K562 (cell line): ENCODE results near the gene SNX17. TPM values are rescaled to one million over a fixed set of nuclear protein-coding genes. Genes with fewer than 3 reads are reported as not detected.

ENCODE experiments used
- C11orf30 ChIP-seq: fragments of 450-650 bp; IDR thresholded peaks from 2 replicates; pipeline ENCODE4 v1.6.1; 2016; ENCODE audit warnings: low read depth, mild to moderate bottlenecking
- CCAR2 ChIP-seq: fragments of 200-400 bp; formaldehyde crosslinking; IDR thresholded peaks from 2 replicates; pipeline ENCODE4 v1.6.1; 2017; ENCODE audit warnings: mild to moderate bottlenecking, low read depth, low read length
- DACH1 ChIP-seq: fragments of 450-650 bp; IDR thresholded peaks from 2 replicates; pipeline ENCODE4 v1.6.1; 2018; ENCODE audit not compliant: partially characterized antibody
- DEAF1 ChIP-seq: fragments of 450-650 bp; formaldehyde crosslinking; IDR thresholded peaks from 2 replicates; pipeline ENCODE4 v1.4.0; 2020; ENCODE audit warnings: mild to moderate bottlenecking, moderate library complexity
- DMBX1 ChIP-seq: fragments of 250-450 bp; sonication (Bioruptor Pico); IDR thresholded peaks from 2 replicates; pipeline ENCODE4 v1.8.0; 2022; ENCODE audit warnings: inconsistent platforms, mild to moderate bottlenecking, moderate library complexity, borderline replicate concordance
- FOXK2 ChIP-seq, 2 experiments: fragments of 450-650 bp; IDR thresholded peaks in 1 of 2; conservative IDR thresholded peaks in 1 of 2; 2 replicates each; pipeline ENCODE4 v1.6.1; 2016; ENCODE audit warnings: low read depth in 2 of 2, mild to moderate bottlenecking in 1 of 2
- HMBOX1 ChIP-seq: sonication (generic); IDR thresholded peaks from 2 replicates; pipeline ENCODE4 v1.6.1; 2016
- LEF1 ChIP-seq: fragments of 450-650 bp; IDR thresholded peaks from 2 replicates; pipeline ENCODE4 v1.6.1; 2016; ENCODE audit warnings: mild to moderate bottlenecking
- MTF1 ChIP-seq: fragments of 250-450 bp; sonication (Bioruptor Pico); IDR thresholded peaks from 2 replicates; pipeline ENCODE4 v1.9.0; 2021; ENCODE audit warnings: moderate library complexity, mild to moderate bottlenecking, inconsistent platforms, borderline replicate concordance
- PCBP1 ChIP-seq: fragments of 200-400 bp; formaldehyde crosslinking; IDR thresholded peaks from 2 replicates; pipeline ENCODE4 v1.6.1; 2018; ENCODE audit warnings: mild to moderate bottlenecking, low read depth, low read length; ENCODE audit not compliant: poor library complexity, severe bottlenecking
- TFAM ChIP-seq: fragments of 250-450 bp; sonication (Bioruptor Pico); conservative IDR thresholded peaks from 2 replicates; pipeline ENCODE4 v1.5.0; 2021; ENCODE audit warnings: mild to moderate bottlenecking, moderate library complexity
- THAP12 ChIP-seq: fragments of 250-450 bp; sonication (Bioruptor Pico); IDR thresholded peaks from 2 replicates; pipeline ENCODE4 v1.9.0; 2021; ENCODE audit warnings: mild to moderate bottlenecking, inconsistent platforms
- THAP7 ChIP-seq: fragments of 250-450 bp; sonication (Bioruptor Pico); IDR thresholded peaks from 2 replicates; pipeline ENCODE4 v1.5.0; 2021
- THRAP3 ChIP-seq: fragments of 450-650 bp; IDR thresholded peaks from 2 replicates; pipeline ENCODE4 v1.6.1; 2016; ENCODE audit warnings: mild to moderate bottlenecking, inconsistent platforms, borderline replicate concordance
- ZBTB2 ChIP-seq: fragments of 450-650 bp; IDR thresholded peaks from 2 replicates; pipeline ENCODE4 v1.6.1; 2016; ENCODE audit warnings: antibody characterized with exemption
- ZBTB8A ChIP-seq: fragments of 450-650 bp; IDR thresholded peaks from 2 replicates; pipeline ENCODE4 v1.6.1; 2018; ENCODE audit warnings: mild to moderate bottlenecking, moderate library complexity; ENCODE audit not compliant: partially characterized antibody
- ZNF140 ChIP-seq: fragments of 250-450 bp; sonication (Bioruptor Pico); IDR thresholded peaks from 2 replicates; pipeline ENCODE4 v1.8.0; 2021; ENCODE audit warnings: moderate library complexity, mild to moderate bottlenecking, inconsistent platforms
- ZSCAN29 ChIP-seq: fragments of 450-650 bp; IDR thresholded peaks from 2 replicates; pipeline ENCODE4 v1.6.1; 2017
- polyA plus RNA-seq, 8 experiments: library from polyadenylated mRNA; depleted of rRNA in 4 of 8; stranded (reverse) in 5 of 8; unstranded in 3 of 8; fragments of >200 nt; fragmentation: Nextera tagmentation in 2 of 8; fragmentation: Illumina TruSeq in 1 of 8; extraction: Ambion mirVana in 2 of 8; extraction: Trizol in 1 of 8; gene quantifications; 2 replicates each; pipeline versions ENCODE4 v1.2.1 to v1.2.3, GENCODE V29; 2011 to 2014; ENCODE audit warnings: inconsistent platforms in 1 of 8, missing spikeins in 1 of 8
- total RNA-seq, 7 experiments: library from RNA; depleted of rRNA in 6 of 7; stranded (reverse); fragments of >200 nt in 6 of 7; fragmentation: Illumina TruSeq in 2 of 7; extraction: Trizol in 2 of 7; gene quantifications; 2 replicates each; pipeline versions ENCODE4 v1.2.1 to v1.2.3, GENCODE V29; 2011 to 2021; ENCODE audit warnings: low replicate concordance in 1 of 7

SNX17 gene
- total and polyA plus RNA-seq, 9 of the 15 experiments (the other 6 are each of a cell fraction or from before 2014, with no cell fraction given), result 3.0 to 75.7 (median 54.6) TPM

GRCh38 chr2:27353762-27354596 is 16.4 kb upstream of the SNX17 start (continued):
- TF ChIP-seq MTF1 (CRISPR knock-in tag) (no peak), LEF1 (peak; percentile 80), DACH1 (no peak), THAP7 (no peak), ZNF140 (no peak), C11orf30 (peak; percentile 80), DMBX1 (CRISPR knock-in tag) (no peak), TFAM (CRISPR knock-in tag) (no peak), CCAR2 (no peak), THRAP3 (no peak), FOXK2 (conservative IDR thresholded peaks at IDR 0.05 in 1 of 2, IDR thresholded peaks at IDR 0.05 in 1 of 2; ENCODE audit: low read depth in 2 of 2) (no peak), HMBOX1 (peak; percentile 96), ZBTB8A (no peak), ZSCAN29 (peak; percentile 50; the same call in 1 of the 2 replicates), ZBTB2 (peak; percentile 45; the same call in 1 of the 2 replicates), PCBP1 (no peak), THAP12 (CRISPR knock-in tag) (no peak), DEAF1 (CRISPR knock-in tag) (no peak)
